ENCODE measurements around the gene PPM1N.

Gene PPM1N

GRCh38 chr19:45473682-45474605 lies 24.3 kb upstream of the PPM1N start:
- DNase-seq (ENCODE audit: low read depth in 1 of 2, low spot score in 1 of 2), result no peak
- Histone ChIP-seq H3K27me3 (ENCODE audit: insufficient read depth, poor library complexity, severe bottlenecking) (no peaks in the 10 kb centered on the region), H3K27ac (replicated peaks) (no peak overlapping the region), H3K4me3 (replicated peaks; ENCODE audit: insufficient read depth, low read length) (no peak overlapping the region)
- no peak for TF ChIP-seq REST (IDR thresholded peaks at IDR 0.05; ENCODE audit: insufficient replicate concordance, low read depth)
- no peak for TF ChIP-seq CTCF (IDR thresholded peaks at IDR 0.05; ENCODE audit: insufficient read depth, low read length)
- peak; percentile 55; the same call in 1 of the 2 replicates for TF ChIP-seq POLR2AphosphoS5 (IDR thresholded peaks at IDR 0.05; ENCODE audit: low read depth)

GRCh38 chr19:45474606-45475521 lies 23.4 kb upstream of the PPM1N start:
- Histone ChIP-seq H3K27ac (replicated peaks) (no peak overlapping the region), H3K27me3 (ENCODE audit: insufficient read depth, poor library complexity, severe bottlenecking) (no peaks in the 10 kb centered on the region), H3K4me3 (replicated peaks; ENCODE audit: insufficient read depth, low read length) (no peak overlapping the region)
- no peak for DNase-seq (ENCODE audit: low read depth in 1 of 2, low spot score in 1 of 2)
- TF ChIP-seq SPI1 (IDR thresholded peaks at IDR 0.05; ENCODE audit: borderline replicate concordance, low read depth), result no peak
- no peak for TF ChIP-seq CTCF (IDR thresholded peaks at IDR 0.05; ENCODE audit: insufficient read depth, low read length)
- no peak for TF ChIP-seq GABPA (IDR thresholded peaks at IDR 0.05; ENCODE audit: low read depth)
- TF ChIP-seq POLR2AphosphoS5 (IDR thresholded peaks at IDR 0.05; ENCODE audit: low read depth), result peak; percentile 36; the same call in 1 of the 2 replicates
- TF ChIP-seq REST (IDR thresholded peaks at IDR 0.05; ENCODE audit: insufficient replicate concordance, low read depth), result no peak

- no peaks in the 10 kb centered on the region for H3K27me3 ChIP-seq (ENCODE audit: insufficient read depth, poor library complexity, severe bottlenecking)
- TF ChIP-seq GABPA (IDR thresholded peaks at IDR 0.05; ENCODE audit: low read depth) (no peak), POLR2AphosphoS5 (IDR thresholded peaks at IDR 0.05; ENCODE audit: low read depth) (no peak), CTCF (IDR thresholded peaks at IDR 0.05; ENCODE audit: insufficient read depth, low read length) (no peak), REST (IDR thresholded peaks at IDR 0.05; ENCODE audit: insufficient replicate concordance, low read depth) (no peak), SPI1 (IDR thresholded peaks at IDR 0.05; ENCODE audit: borderline replicate concordance, low read depth) (no peak)
These were observed 22.5 kb upstream of the PPM1N start for GRCh38 chr19:45475537-45476291.

More at GRCh38 chr19:45475537-45476291, 22.5 kb upstream of the PPM1N start:
- no peak for DNase-seq (ENCODE audit: low read depth in 1 of 2, low spot score in 1 of 2)
- no peak overlapping the region for H3K4me3 ChIP-seq (replicated peaks; ENCODE audit: insufficient read depth, low read length)
- no peak overlapping the region for H3K27ac ChIP-seq (replicated peaks)
